Measurements from ENCODE around the gene HTR6.
"Not testable (repeated sequence)": the region's sequence is repeated elsewhere in the genome, so short reads cannot be mapped to it uniquely, and the experiment has no call there.

Gene HTR6

GRCh38 chr1:19664453-19665185 is at the start of gene HTR6:
Gene HTR6 (plus strand): TSS chr1:19664875. CDS start chr1:19665754, 879 bp downstream.
- DNase-seq (ENCODE audit: low read depth in 2 of 2, low spot score in 1 of 2) = no peak

- DNase-seq (ENCODE audit: low read depth in 2 of 2, low spot score in 1 of 2) = no peak
These were observed 49.2 kb upstream of the HTR6 start for GRCh38 chr1:19615438-19615837.

- no peak for DNase-seq (ENCODE audit: low read depth in 2 of 2, low spot score in 1 of 2)
These were observed 48.2 kb upstream of the HTR6 start for GRCh38 chr1:19616489-19616888.

GRCh38 chr1:19617376-19617775 is 47.3 kb upstream of the HTR6 start:
- DNase-seq (ENCODE audit: low read depth in 2 of 2, low spot score in 1 of 2) = no peak

- DNase-seq (ENCODE audit: low read depth in 2 of 2, low spot score in 1 of 2) = no peak
These were observed 46.2 kb upstream of the HTR6 start for GRCh38 chr1:19618428-19618827.

GRCh38 chr1:19619697-19620384 is 44.8 kb upstream of the HTR6 start:
- no peak for DNase-seq (ENCODE audit: low read depth in 2 of 2, low spot score in 1 of 2)

- DNase-seq (ENCODE audit: low read depth in 2 of 2, low spot score in 1 of 2) = no peak
These were observed 43.9 kb upstream of the HTR6 start for GRCh38 chr1:19620786-19621185.

- DNase-seq (ENCODE audit: low read depth in 2 of 2, low spot score in 1 of 2) = no peak
These were observed 43.3 kb upstream of the HTR6 start for GRCh38 chr1:19621274-19621950.

GRCh38 chr1:19622204-19622603 is 42.5 kb upstream of the HTR6 start:
- DNase-seq (ENCODE audit: low read depth in 2 of 2, low spot score in 1 of 2) = no peak

- no peak for DNase-seq (ENCODE audit: low read depth in 2 of 2, low spot score in 1 of 2)
These were observed 41.2 kb upstream of the HTR6 start for GRCh38 chr1:19623523-19623922.

- no peak for DNase-seq (ENCODE audit: low read depth in 2 of 2, low spot score in 1 of 2)
These were observed 39.3 kb upstream of the HTR6 start for GRCh38 chr1:19625291-19625937.

GRCh38 chr1:19628879-19629278 is 35.8 kb upstream of the HTR6 start:
- no peak for DNase-seq (ENCODE audit: low read depth in 2 of 2, low spot score in 1 of 2)

GRCh38 chr1:19629357-19629756 is 35.3 kb upstream of the HTR6 start:
- no peak for DNase-seq (ENCODE audit: low read depth in 2 of 2, low spot score in 1 of 2)

- not testable (repeated sequence) for DNase-seq (ENCODE audit: low read depth in 2 of 2, low spot score in 1 of 2)
These were observed 34.5 kb upstream of the HTR6 start for GRCh38 chr1:19630192-19630591.

GRCh38 chr1:19630720-19631395 is 33.8 kb upstream of the HTR6 start:
- no peak for DNase-seq (ENCODE audit: low read depth in 2 of 2, low spot score in 1 of 2)

- DNase-seq (ENCODE audit: low read depth in 2 of 2, low spot score in 1 of 2) = no peak
These were observed 32.5 kb upstream of the HTR6 start for GRCh38 chr1:19632211-19632610.

- DNase-seq (ENCODE audit: low read depth in 2 of 2, low spot score in 1 of 2) = no peak
These were observed 31.6 kb upstream of the HTR6 start for GRCh38 chr1:19633106-19633505.

GRCh38 chr1:19635064-19635463 is 29.6 kb upstream of the HTR6 start:
- DNase-seq (ENCODE audit: low read depth in 2 of 2, low spot score in 1 of 2) = not testable (repeated sequence)

- DNase-seq (ENCODE audit: low read depth in 2 of 2, low spot score in 1 of 2) = no peak
These were observed 29.0 kb upstream of the HTR6 start for GRCh38 chr1:19635646-19636045.

GRCh38 chr1:19636065-19636464 is 28.6 kb upstream of the HTR6 start:
- DNase-seq (ENCODE audit: low read depth in 2 of 2, low spot score in 1 of 2) = no peak

GRCh38 chr1:19636749-19637148 is 27.9 kb upstream of the HTR6 start:
- DNase-seq (ENCODE audit: low read depth in 2 of 2, low spot score in 1 of 2) = not testable (repeated sequence)

All from stimulated activated CD8-positive, alpha-beta memory T cell treated with anti-CD3 and anti-CD28 coated beads, Interleukin-4, amount 100 ng/mL, for 1 hour (primary cell).